ENCODE data around the gene DLGAP1. TPM values are rescaled to one million over a fixed set of nuclear protein-coding genes. Genes with fewer than 3 reads are reported as not detected.

Gene DLGAP1
- total and polyA plus RNA-seq, 2 of the 8 experiments (the other 6 are each of a cell fraction or from before 2014, with no cell fraction given), result 11.8 to 16.9 TPM

DNA sequence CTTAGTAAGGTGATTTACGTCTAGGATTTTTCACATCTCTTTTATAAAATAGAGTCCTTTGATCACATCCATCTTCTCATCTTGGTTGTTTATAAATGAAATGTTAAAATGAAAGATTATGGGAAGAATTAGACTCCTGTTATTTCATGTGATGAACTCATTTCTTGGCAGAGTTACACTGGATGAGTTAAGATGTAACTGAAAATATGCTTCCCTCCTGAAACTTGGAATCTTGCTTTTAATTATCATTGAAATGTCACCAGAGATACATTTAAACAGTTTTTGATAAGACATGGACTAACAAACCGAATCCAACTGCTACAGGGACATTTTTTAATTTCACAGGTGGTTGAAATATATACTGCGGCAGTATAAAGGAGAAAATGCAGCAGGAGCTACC lies 274.0 kb downstream of the DLGAP1 start (continued):
- TF ChIP-seq EZH2 (IDR thresholded peaks at IDR 0.05; ENCODE audit: low read depth, low read length, severe bottlenecking) (no peak), ZNF274 (IDR thresholded peaks at IDR 0.05; ENCODE audit: borderline replicate concordance, extremely low read depth, low read length) (no peak), GABPA (IDR thresholded peaks at IDR 0.05; ENCODE audit: borderline replicate concordance, insufficient read depth, low read length) (no peak), SP2 (IDR thresholded peaks at IDR 0.05; ENCODE audit: low read length) (no peak), CTBP2 (IDR thresholded peaks at IDR 0.05; ENCODE audit: borderline replicate concordance, insufficient read depth, insufficient read length, low read length) (no peak), CREB1 (IDR thresholded peaks at IDR 0.05) (no peak), YY1 (IDR thresholded peaks at IDR 0.05; ENCODE audit: low read depth, low read length) (no peak)
- TF ChIP-seq, protein P1, sequence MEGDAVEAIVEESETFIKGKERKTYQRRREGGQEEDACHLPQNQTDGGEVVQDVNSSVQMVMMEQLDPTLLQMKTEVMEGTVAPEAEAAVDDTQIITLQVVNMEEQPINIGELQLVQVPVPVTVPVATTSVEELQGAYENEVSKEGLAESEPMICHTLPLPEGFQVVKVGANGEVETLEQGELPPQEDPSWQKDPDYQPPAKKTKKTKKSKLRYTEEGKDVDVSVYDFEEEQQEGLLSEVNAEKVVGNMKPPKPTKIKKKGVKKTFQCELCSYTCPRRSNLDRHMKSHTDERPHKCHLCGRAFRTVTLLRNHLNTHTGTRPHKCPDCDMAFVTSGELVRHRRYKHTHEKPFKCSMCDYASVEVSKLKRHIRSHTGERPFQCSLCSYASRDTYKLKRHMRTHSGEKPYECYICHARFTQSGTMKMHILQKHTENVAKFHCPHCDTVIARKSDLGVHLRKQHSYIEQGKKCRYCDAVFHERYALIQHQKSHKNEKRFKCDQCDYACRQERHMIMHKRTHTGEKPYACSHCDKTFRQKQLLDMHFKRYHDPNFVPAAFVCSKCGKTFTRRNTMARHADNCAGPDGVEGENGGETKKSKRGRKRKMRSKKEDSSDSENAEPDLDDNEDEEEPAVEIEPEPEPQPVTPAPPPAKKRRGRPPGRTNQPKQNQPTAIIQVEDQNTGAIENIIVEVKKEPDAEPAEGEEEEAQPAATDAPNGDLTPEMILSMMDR (IDR thresholded peaks at IDR 0.05; ENCODE audit: control extremely low read depth in 1 of 3, insufficient read depth in 1 of 3, low read depth in 1 of 3, low read length in 3 of 3), result no peak
